Urothelium cell line (cell line): ENCODE data around the gene JMJD1C.

Experiments
- DNase-seq: peaks from one replicate; pipeline ENCODE4 v3.0.0; 2011; ENCODE audit warnings: low spot score, mixed read lengths
- FAIRE-seq: peaks from 2 replicates; lab custom pipeline; 2011; peaks lifted over from hg19 to GRCh38; lab: Jason Lieb, UNC

The JMJD1C gene

DNA sequence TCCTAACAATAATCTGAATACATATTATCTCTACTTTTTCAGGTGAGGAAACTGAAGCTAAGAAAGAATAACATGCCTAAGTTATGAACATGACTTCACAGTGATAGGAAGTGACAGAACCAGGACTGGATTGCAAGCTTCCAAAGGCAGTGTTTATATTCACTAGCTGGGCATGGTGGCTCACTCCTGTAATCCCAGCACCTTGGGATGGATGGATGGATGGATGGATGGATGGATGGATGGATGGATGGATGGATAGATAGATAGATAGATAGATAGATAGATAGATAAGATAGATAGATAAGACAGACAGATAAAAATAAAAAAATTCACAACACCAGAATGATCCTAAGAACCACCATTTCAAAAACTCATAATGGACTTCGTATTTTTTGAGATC, 18.2 kb upstream of the JMJD1C start:
- DNase-seq (no peak), FAIRE-seq (no peak)

DNA sequence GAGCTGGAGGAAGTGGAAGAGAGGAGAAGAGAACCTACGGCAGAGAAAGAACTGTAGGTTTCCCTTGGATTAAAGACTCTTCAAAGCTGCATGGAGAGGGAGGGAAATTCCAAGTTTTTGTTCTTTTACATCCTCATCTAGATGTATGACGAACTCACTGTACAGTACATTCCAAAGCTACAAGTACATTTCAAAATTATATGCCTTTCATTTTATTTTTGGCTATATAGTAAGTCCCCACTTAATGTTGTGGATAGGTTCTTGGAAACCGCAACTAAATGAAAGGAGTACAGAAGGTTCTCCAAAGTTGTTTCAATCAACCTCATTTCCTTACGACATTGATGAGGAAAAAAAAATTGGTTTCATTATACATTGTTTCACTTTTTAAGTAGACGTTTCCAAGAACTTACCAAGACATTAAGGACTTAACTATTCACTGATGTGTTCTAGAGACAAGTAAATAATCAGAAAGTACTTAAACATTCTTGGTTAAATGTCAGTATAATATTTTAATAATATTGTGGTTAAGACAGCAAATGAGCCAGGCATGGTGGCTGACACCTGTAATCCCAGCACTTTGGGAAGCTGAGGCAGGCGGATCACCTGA, 16.1 kb upstream of the JMJD1C start:
- no peak for FAIRE-seq
- no peak for DNase-seq

DNA sequence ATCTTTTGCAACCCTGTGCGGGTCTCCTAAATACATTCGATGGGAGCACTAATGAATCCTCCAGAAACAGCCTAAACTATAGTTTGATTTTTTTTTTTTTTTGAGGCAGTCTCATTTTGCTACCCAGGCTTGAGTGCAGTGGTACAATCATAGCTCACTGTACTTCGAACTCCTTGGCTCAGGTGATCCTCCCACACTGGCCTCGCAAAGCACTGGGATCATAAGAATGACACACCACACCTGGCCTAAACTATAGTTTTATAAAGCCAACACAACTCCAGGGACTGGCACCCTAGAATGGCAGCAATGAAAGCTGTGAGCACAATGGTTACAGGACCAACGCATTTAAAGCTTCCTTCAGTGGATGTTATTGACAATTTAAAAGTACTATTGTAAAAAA, 14.5 kb upstream of the JMJD1C start:
- no peak for DNase-seq
- no peak for FAIRE-seq

DNA sequence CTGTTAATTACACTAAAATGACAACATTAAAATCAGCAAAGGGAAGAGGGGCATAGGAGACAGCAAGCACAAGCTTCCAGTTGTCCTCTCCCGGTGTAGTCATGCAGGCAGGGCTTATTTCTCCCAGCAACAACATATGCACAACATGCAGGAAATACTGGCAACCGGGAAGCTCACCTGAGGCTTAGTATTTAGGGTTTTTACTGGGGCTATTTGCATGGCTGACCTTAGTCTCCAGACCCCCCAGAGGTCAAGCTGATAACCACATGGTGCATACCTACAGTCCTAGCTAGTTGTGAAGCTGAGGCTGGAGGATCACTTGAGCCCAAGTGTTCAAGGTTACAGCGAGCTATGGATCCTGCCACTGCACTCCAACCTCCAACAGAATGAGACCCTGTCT, 12.8 kb upstream of the JMJD1C start:
- FAIRE-seq: no peak
- DNase-seq: no peak

DNA sequence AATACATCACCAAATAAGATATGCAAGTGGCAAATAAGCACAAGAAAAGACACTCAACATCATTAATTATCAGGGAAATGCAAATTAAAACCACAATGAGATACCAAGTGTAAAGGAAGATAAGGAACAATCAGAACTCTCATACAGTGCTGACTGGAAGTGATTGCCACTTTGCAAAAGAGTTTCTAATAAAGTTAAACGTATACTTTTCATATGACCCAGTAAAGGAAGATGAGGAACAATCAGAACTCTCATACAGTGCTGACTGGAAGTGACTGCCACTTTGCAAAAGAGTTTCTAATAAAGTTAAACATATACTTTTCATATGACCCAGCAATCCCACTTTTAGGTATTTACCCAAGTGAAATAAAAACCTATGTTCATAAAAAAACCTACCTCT, 12.2 kb upstream of the JMJD1C start:
- no peak for FAIRE-seq
- DNase-seq: no peak

DNA sequence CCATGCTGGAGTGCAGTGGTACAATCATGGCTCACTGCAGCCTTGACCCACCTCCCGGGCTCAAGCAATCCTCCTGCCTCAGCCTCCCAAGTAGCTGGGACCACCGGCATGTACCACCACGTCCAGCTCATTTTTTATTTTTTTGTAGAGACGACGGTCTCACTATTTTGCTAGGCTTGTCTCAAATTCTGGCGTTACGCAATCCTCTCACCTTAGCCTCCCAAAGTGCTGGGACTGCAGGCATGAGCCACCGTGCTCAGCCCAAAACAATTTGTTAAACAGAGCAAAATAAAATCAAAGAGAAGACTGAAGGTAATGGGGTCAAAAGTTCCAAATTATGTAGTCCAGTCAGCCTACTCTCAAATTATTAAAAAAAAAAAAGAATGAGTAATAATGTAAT, 8.7 kb upstream of the JMJD1C start:
- DNase-seq (no peak), FAIRE-seq (no peak)

DNA sequence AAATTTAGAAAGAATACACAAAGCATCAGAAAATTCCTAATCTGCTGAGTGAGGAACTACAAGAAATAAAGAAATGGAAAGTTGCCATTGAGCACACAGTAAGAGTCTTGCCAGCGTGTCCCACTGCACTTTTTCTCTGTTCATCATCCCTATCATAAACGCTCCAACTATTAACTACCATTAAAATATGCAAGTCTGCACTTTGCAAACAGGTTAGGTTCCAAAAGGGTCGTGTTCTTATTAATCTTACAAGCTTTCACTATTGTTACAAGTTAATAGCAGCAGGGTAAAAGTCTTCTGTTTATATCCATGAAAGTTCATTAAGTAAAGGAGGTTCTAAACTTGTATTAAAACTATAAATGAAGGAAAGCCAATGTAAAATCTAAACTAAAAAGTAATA, 5.2 kb upstream of the JMJD1C start:
- DNase-seq: no peak

DNA sequence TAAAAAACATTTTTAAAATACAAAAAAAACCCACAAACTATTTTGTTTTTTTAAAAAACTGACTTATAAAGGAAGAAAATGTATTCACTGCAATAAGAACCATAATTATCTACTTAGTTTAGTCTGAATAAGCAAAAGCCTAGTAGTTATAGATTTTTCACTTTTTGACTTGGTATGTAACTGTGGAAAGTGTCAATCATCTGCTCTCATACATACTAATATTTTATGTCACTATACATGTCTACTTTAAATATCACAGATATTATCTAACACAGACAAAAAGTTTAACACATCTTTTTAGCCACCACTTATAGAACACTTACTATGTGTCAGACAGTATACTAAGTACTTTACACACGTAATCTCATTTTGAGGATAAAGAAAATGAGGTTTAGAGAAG, 3.2 kb upstream of the JMJD1C start:
- DNase-seq: no peak
- FAIRE-seq: no peak

More for the DNA sequence above, 5.2 kb upstream of the JMJD1C start:
- FAIRE-seq: no peak

DNA sequence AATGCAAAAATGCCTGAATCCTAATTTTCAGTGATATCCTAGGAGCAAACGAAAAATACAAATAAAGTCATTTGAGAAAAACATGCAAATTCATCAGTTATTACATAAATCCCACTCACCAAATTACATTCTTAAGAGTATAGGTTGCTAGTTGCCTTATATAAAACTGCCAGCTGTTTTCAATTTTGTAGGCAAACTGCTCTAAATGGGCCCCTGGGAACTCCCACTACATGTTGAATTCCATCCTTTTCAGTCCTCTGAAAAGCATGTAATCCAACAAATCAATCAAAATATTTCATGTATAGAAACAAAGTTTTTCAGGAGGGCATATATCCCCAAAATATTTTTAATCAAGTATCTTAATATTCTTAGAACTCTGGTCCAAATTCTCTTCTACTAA, 2.1 kb upstream of the JMJD1C start:
- FAIRE-seq (no peak), DNase-seq (no peak)

DNA sequence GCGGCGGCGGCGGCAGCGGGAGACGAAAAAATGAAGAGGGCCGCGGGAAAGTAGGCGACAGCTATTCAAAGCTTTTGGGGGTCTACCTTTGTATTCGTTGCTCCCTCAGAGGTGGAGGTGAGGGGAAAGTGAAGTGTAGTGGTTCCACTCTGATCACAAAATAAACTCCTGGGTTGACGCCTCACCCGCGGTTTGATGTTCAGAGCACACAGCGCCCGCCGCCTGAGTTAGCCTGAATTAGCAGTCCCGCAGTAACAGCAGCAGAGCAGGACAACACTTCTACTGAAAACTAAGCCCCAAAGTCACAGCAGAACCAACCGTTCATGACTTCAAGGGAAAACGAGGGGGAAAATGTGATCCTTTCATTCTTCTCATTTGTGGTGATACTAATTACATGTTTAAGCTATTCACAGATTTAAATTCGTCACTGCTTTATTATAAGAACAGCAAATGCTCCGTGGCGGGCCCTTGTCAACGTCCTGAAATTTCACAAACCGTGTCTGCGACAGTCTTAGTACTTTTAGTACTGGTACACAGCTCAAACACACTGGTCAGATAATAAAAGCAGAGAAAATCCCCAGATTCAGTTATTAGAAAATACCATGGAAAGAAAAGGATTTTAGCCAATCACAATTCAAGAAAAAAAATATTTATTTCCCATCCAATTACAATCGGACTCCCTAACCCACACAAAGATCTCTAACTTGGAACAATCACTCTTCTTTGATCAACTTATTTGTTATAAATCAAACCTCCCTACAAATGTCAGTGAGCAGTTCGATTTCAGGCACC, 563 bp upstream of the JMJD1C start:
- FAIRE-seq: no peak
- peak; percentile 57 for DNase-seq

DNA sequence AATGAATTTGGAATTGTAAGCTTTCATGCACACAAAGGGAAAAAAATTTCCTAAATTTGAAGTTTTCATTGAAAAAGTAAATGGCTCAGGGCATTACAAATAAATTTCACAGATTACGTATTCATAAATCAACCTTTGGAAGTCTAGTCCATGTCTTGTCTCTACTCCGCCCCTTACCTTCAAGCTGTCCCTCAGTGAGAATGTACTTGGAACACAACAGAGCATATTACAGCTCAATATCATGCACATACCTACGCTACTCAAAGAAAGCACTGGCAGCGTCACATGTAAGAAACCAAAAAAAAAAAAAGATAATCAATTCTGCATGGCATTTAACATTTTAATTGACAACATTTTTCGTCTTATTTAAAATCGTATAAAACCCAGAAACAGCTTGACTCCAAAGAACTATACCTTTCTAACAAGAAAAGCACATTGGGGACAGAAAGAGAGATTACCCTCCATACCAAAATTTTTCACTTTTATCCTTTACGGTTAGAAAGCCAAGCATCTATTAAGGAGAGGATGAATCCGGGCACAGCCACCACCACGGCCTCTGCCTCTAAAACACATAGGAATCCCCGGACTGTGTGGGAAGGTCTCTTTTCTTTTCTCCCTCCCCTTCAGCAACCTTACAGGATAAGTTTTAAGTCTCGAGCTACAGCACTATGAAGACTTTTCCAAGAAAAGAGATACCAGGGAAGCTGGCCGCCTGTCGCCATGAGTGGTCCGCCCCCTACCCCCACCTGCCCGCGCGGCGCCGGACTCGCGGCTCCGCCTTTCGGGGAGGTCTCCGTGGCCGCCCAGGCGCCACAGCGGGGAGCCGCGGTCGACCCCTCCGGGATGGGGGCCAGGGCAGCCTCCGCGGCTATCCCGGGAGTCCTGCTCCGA, 1.1 kb downstream of the JMJD1C start:
- DNase-seq: peak; percentile 73

DNA sequence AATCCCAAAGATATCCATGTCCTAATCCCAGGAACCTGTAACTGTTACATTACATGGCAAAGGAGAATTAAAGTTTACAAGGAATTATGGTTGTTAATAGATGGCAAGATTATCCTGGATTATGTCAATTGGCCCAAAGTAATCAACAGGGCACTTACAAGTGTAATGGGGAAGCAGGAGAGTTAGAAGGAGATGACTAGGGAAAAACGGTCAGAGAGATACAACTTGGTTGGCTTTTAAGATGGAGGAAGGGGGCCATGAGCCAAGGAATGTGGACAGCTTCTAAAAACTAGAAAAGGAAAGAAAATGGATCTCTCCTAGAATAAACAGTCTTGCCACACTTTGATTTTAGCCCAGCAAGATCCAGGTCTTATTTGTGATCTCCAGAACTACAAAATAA, 3.3 kb downstream of the JMJD1C start:
- DNase-seq (no peak), FAIRE-seq (no peak)

More for the DNA sequence above, 1.1 kb downstream of the JMJD1C start:
- no peak for FAIRE-seq

DNA sequence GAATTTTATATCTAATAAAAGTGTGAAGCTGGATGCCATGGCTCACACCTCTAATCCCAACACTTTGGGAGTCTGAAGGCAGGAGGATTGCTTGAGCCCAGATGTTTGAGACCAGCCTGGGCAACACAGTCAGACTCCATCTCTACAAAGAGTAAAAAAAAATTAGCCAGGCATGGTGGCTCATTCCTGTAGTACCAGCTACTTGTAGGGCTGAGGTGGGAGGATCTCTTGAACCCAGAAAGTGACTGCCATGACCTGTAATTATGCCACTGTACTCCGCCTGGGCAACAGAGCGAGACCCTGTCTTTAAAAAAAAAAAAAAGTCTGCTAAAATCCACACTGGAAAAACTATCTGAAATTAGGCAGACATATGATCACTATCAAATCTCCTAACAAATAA, 7.6 kb downstream of the JMJD1C start:
- FAIRE-seq: no peak
- no peak for DNase-seq

DNA sequence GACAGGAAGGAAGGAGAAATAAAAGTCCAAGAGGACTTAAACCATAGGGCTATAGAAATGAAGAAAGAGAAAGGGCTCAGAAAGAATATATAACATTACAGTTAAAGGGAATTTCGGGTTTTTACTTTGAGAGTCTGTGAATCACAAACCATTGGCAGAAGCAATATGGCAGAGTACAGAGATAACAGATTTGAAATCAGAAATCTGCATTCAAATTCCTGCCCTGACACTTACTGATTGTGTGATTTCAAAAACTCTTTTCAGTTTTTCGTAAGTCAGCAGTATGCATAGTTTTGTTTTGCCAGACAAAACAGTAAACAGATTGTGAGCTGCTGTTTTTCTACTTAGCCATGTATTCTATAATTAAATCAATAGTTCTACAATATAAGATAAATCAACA, 8.2 kb downstream of the JMJD1C start:
- FAIRE-seq (no peak), DNase-seq (no peak)

DNA sequence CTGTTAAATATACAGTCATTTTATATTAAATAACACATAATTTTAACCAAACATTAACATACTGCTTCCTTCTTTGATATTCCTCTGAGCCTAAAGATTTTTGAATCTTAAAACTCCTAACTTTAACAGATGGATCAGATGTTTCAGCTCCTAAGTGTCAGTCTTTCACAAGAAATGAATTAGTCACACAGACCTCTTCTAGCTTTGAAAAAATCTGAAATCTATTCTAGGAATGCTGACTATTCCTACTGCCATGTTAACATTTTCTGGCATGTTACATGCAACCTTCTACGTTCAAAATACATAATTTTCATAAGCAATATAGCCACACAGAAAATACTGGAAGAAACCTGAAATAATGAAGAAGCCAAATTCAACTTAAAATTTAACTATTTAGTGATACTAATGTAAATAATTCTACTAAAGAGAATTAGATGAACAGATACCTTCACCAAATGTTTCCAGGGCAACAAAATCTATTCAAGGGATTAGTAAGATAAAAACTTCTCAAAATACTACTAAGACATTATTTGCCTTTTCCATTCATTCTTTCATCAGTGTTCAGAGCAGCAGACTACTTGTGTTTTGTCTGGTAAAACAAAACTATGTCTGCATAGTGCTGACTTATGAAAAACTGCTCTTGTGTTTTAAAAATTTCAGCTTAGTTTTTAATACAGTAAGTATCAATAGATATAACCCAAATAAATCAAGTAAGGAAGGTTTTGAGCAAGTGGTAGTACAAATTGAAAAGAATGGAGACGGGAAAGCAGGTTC, 9.2 kb downstream of the JMJD1C start:
- no peak for DNase-seq
- FAIRE-seq: no peak

DNA sequence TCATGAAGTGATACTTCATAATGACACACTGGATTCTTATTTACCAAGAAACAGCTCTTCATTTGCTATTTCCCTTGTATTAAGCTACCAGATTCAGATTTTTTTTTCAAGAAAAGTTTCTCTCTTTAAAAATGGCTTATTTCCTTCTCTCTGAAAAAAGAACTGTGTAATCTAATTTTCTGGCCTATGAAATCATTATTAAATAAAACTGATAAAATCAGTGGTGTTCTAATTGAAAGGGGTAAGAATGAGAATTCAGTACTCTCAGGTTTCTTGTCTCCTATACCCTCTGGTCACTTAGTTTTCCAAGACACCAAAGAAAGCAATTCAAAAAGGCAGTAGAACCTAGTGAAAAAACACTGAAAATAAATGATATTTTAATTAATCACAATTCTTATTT, 10.3 kb downstream of the JMJD1C start:
- DNase-seq: no peak
- FAIRE-seq: no peak

DNA sequence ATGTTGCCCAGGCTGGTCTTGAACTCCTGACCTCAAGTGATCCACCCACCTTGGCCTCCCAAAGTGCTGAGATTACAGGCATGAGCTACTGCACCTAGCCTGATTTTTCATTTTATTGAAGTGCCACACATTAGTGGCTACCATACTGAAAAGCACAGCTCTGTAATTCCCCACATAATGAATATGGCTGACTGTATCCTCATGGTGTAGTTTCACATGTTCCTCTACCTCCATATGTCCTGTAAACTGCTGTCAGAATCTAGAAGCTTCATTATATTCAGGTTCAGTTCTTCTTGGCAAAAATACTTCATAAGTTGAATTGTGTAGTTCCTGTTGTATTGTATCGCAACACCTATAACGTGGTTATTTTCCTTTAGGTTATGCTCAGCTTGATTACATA, 11.1 kb downstream of the JMJD1C start:
- DNase-seq: no peak
- no peak for FAIRE-seq

DNA sequence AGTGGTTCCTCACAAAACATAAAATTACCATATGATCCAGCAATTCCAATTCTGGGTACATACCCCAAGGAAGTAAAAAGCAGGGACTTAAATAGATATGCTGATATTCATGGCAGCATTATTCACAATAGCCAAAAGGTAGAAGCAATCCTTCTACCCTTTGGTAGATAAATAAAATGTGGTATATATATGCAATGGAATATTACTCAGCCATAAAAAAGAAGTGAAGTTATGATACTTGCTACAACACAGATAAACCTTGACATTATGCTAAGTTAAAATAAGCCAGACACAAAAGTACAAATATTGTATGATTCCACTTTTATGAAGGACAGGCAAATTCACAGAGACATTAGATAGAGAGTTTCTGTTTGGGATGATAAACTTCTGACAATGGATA, 13.3 kb downstream of the JMJD1C start:
- no peak for DNase-seq
- no peak for FAIRE-seq

DNA sequence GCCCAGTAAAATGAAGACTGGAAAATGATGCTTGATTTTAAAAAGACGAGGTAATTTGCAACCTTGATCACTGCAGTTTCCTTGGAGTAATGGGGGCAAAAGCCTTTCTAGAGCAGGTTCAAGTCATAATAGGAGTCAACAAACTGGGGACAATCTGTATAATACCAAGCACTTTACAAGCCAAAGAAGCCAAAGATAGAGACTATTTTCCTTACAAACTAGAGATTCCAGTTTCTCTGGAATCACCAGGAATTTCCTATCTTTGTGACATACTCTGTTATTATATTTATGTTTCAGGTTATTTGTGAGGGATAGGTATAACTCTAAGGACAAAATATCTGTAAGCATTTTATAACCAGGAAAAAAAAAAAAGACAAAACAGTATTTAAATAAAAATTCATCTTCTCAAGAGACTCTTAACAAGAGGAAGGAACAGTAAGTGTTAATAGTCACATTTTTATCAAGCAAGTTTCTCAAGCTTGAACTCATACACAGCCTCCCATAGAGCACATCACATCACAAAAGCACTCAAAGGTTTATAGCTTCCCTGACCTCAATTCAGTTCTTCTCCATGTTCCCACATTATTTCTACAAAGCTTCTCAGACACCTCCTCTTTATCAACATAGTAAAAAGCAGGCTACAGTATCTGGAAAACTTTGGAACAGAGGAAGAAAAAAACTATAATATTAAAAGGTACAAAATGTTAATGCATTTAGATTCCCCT, 18.9 kb downstream of the JMJD1C start:
- DNase-seq (no peak), FAIRE-seq (no peak)

DNA sequence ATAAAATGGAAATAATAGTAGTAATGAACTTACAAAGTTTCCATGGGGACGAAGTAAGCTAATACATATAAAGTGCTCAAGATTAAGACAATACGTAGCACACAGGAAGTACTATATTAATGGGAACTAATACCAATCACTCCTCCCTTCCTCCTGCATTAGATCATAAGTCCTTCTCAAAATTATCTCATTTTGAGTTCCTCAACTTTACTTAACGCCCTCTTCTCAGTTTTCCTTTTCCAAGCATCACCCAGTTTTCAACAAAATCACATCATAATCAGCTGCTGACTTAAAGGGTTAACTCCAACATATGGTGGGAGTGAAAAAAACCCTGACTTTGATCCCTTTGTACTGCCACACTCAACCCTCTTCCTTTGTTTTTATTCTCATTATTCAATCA, 24.4 kb downstream of the JMJD1C start:
- FAIRE-seq: no peak

More for the DNA sequence above, 24.4 kb downstream of the JMJD1C start:
- no peak for DNase-seq
